ENCODE measurements around the gene TRIM59.

Gene TRIM59

GRCh38 chr3:160449636-160450598, at the start of gene TRIM59:
Gene TRIM59, minus strand, starts transcription at chr3:160449786. Its CDS starts 10,603 bp downstream, at chr3:160439183.
- DNase-seq (ENCODE audit: low spot score) = peak; percentile 99

DNA sequence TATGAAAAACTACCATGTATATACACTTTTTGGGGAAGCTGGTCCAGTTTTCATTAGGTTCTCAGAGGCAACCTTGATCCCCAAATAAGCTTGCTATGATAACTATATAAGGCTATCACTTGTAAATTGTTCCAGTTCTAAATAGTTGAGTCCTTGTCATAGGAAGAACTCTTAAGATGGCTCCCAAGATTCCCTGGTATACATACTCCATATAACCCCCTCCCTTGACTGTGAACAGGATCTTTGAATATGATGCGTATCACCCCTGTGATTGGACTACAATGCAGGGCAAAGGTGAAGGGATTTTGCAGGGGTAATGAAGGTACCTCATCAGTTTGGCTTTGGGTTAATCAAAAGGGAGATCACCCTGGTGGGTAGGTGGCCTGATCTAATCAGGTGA, 48.6 kb upstream of the TRIM59 start:
- no peak for DNase-seq (ENCODE audit: low spot score)

GRCh38 chr3:160490166-160490565, 40.6 kb upstream of the TRIM59 start:
- DNase-seq (ENCODE audit: low spot score) = no peak

GRCh38 chr3:160486459-160486869, 36.9 kb upstream of the TRIM59 start:
- DNase-seq (ENCODE audit: low spot score) = no peak

GRCh38 chr3:160482796-160483195, 33.2 kb upstream of the TRIM59 start:
- DNase-seq (ENCODE audit: low spot score) = no peak

DNA sequence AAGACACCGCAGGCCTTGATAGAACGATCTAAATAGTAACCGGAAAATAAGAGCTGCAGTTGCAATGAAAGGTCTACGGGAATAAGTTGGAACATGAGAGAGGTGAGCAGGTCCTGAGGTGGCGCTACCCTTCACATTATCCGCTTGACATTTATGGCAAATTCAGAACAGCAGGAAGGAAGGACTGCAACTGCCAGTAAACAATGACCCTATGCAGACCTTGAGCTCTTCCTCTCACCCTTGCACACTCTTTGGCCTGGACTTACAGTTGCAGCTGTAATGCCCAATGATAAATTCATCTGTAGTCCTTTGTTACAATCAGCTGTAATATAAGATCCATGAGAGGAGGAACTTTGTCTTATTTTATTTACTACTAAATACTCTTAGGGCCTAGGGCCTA, 32.3 kb upstream of the TRIM59 start:
- DNase-seq (ENCODE audit: low spot score) = no peak

GRCh38 chr3:160480931-160481330, 31.3 kb upstream of the TRIM59 start:
- DNase-seq (ENCODE audit: low spot score) = no peak

- DNase-seq (ENCODE audit: low spot score) = no peak
Observed at GRCh38 chr3:160479376-160479775, 29.8 kb upstream of the TRIM59 start.

DNA sequence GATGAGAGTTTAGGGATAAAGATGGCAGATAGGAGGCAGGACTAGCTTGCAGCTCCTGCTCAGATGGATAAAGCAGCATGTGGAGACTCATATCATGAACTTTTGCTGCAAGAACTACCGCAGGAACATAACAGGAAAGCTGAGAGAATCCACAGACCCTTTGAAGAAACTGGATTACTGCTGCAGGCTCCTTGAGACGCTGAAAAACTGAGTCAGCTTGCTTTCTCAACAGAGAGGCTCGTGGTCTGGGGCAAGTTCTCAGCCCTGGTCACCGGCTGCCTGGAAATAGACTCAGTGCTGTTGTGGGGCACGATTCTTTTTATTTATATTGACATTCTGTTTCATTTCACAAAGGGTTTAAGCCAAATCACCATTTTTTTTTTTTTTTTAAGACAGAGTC, 28.8 kb upstream of the TRIM59 start:
- DNase-seq (ENCODE audit: low spot score) = no peak

DNA sequence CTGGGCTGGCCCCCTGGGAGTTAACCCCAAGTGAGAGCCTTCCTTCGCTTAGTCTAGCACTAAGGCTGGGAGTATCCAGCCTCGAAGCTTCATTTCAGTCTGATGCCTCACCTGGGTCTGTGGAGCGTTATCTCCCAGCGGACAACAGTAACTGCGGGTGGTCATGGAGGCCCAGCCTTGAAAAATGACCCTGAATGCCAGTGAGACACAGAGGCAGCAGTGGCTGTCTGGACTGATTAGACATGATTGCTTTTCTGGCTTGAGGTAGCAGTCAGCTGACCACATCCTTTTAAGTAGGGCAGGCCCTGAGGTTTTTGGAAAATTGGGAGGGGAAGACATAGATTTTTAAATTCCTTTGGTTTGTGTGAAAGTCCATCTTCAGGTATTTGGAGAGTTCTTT, 28.2 kb upstream of the TRIM59 start:
- no peak for DNase-seq (ENCODE audit: low spot score)

DNA sequence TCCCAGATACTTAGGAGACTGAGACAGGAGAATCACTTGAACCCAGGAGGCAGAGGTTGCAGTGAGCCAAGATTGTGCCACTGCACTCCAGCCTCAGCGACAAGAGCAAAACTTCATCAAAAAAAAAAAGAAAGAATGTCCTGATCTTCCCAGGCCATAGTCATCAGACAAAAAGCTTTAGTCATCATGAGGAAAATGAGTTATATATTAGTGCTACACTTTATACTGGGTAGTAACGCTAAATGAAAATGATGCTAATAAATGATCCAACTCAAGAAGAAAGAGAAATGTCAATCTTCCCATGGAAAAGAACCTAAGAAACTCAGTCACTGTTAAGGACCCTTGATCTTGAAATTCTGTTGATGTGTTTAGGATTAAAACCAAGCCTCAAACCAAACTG, 26.3 kb upstream of the TRIM59 start:
- DNase-seq (ENCODE audit: low spot score) = no peak

DNA sequence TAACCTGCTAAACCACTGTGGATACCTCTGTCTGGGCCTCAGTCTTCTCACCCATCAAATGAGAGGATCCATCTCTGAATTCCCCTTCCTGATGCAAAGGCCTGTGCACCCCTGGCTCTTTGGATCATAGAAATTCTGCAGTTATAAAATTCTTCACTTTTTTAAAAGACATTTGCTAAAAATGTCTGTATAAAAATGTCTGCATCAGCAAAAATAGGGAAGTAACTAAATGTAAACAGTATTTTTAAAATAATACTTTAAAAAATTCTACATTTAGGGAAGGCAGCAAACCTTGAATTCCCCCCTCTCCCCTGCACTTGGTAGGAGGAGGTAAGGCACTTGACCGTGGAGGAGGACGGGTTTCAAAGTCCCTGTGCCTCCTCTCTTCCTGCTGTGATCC, 25.6 kb upstream of the TRIM59 start:
- no peak for DNase-seq (ENCODE audit: low spot score)

DNA sequence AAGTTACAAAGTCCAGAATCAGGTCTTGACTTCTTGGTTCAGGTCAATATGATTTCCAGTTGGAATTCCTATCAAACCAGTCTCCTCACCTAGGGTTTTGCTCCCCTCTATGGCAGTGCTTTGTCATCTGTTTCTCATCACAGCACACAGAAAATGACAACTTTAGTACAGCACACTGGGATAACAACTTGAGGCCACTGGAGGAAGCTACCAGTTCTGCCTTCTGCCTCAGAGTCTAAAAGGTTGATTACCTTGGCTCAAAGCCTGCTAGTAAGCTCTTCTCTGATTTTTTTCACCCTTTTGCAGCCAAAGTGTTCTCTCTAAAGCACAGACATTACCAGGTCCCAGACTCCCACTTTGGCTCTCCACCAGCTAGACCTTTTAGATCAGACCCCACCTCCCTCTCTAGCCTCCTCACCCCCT, 24.8 kb upstream of the TRIM59 start:
- DNase-seq (ENCODE audit: low spot score) = no peak

GRCh38 chr3:160473978-160474377, 24.4 kb upstream of the TRIM59 start:
- DNase-seq (ENCODE audit: low spot score) = no peak

DNA sequence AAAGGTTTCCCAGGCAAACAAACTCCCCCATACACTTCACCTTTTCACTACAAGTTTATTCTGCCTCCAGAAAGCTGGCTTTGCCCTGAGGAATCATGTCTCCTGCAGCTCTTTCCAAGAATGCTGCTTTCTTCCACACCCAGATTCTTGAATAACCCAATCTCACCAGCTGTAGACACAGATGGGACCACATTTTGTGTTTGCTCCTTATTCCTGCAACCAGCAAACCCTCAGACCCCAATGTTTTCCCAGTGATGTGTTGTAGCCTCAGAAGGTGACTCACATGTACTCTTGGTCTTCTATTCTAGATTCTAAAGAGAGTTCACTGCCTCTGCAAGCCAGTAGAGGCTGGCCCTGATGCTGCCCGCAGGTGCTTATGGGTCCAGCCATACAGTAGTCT, 23.6 kb upstream of the TRIM59 start:
- no peak for DNase-seq (ENCODE audit: low spot score)

GRCh38 chr3:160472344-160472743, 22.8 kb upstream of the TRIM59 start:
- no peak for DNase-seq (ENCODE audit: low spot score)

DNA sequence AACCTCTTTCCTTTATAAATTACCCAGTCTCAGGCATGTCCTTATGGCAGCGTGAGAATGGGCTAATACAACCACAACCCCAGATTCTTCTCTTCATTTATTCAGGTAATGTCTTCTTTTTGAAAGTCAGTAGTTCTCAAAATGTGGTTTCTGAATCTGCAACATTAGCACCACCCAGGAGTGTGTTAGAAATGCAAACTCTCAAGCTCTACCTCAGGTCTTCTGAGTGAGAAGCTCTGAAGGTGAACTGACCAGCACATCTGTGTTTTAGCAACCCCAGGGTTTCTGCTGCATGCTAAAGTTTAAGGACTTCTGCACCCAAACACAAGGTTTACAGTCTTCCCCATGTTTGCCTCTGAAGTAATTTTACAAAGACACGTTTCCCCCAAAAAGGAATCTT, 22.3 kb upstream of the TRIM59 start:
- no peak for DNase-seq (ENCODE audit: low spot score)

DNA sequence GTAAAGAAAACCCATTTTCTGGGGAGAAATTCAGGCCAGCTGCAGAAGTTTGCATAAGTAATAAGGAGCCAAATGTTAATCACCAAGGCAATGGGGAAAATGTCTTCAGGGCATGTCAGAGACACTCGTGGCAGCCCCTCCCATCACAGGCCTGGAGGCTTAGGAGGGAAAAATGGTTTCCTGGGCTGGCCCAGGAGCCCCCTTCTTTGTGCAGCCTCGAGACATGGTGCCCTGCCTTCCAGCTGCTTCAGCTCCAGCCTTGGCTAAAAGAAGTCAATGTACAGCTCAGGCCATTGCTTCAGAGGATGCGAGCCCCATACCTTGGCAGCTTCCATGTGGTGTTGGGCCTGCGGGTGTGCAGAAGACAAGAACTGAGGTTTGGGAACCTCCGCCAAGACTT, 20.6 kb upstream of the TRIM59 start:
- no peak for DNase-seq (ENCODE audit: low spot score)

DNA sequence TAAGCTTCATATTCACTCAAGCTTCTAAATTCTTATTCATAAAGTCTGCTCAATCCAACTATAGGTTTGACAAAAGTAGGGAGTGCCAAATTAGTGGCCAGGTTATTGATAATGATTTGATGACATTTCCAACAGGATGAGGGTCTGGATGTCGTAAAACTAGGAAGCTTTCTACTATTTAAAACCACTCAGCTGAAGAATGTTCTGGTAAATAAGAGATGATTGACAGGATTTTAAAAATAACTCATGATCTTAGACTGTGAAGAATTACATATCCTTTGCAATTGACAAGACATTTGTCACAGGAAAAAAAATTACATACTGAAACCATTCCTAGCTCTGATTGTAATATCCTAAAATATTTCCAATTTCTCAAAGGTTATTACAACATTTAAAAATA, 15.4 kb upstream of the TRIM59 start:
- no peak for DNase-seq (ENCODE audit: low spot score)

- no peak for DNase-seq (ENCODE audit: low spot score)
Observed at GRCh38 chr3:160464321-160464720, 14.7 kb upstream of the TRIM59 start.

GRCh38 chr3:160460033-160460432, 10.4 kb upstream of the TRIM59 start:
- DNase-seq (ENCODE audit: low spot score) = no peak

- no peak for DNase-seq (ENCODE audit: low spot score)
Observed at GRCh38 chr3:160459450-160459970, 9.9 kb upstream of the TRIM59 start.

DNA sequence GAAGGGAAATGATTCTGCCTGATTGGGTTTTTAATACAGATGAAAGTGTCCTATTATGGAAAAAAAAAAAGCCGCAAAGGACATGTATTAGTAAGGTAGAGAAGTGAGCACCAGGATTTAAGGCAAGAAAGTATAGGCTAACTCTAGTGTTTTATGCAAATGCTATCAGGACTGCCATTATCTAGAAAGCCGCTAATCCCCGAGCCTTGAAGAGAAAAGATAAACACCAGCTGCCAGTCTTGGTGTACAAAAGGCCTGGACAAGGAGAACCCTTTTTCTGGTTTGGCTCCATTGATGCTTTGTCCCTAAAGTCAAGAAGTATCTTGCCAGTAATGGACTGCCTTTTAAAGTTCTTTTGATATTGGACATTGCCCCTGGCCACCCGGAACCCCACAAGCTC, 8.6 kb upstream of the TRIM59 start:
- DNase-seq (ENCODE audit: low spot score) = no peak

DNA sequence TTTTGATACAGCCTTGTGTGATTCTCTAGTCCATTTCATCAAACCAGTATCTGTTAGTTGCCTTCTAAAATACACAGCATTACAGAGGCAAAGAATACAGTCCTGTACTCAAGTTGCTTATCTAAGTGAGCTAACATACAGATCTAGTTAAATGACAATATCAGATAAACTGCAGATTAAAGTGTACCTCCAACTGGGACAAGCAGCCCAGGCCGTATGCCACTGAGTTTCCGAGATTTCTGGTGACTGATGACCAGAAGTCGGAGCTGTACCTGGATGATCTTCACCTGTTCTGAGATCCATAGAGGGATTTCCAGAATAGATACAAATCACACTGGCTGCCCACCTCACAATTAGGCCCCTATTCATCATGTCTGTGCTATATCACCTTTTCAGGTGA, 6.3 kb upstream of the TRIM59 start:
- no peak for DNase-seq (ENCODE audit: low spot score)
